Measurements from ENCODE around the gene SYNPO. TPM values are rescaled to one million over a fixed set of nuclear protein-coding genes. Genes with fewer than 3 reads are reported as not detected.
A peak's percentile ranks its signal among the peaks of the same experiment; 100 is the strongest.

SYNPO gene
- polyA plus RNA-seq, 2 of the 4 experiments (the other 2 are of a cell fraction): 13.7 to 33.9 TPM

- H3K4me2 ChIP-seq: no peak overlapping the region
- ChIA-PET CTCF (interaction anchor here (1.0 to 1.9 kb wide), 2 partner anchors 28 to 62 kb away, joined by 3 to 6 read pairs; no protein-coding TSS in a partner anchor), POLR2A (no interaction called here)
- FAIRE-seq (no peak), DNase-seq (ENCODE audit: low read depth in 1 of 2, low spot score in 1 of 2) (no peak), ATAC-seq (no peak)
- 0 out of 6 replicates have a peak overlapping the region, but pooled peaks of 1 of the 2 experiments have one; percentile 15 for H3K27ac ChIP-seq
- 89% methylated on average over 2 of the region's 2 CpGs for WGBS (ENCODE audit: missing lambda C conversion rate)
- H3K4me1 ChIP-seq: peaks cover 24% of the 10 kb centered on the region
- TF ChIP-seq NPAS2 (CRISPR knock-in tag; IDR thresholded peaks at IDR 0.05; ENCODE audit: borderline replicate concordance) (no peak), JUNB (IDR thresholded peaks at IDR 0.05) (no peak), CBX2 (IDR thresholded peaks at IDR 0.05; ENCODE audit: borderline replicate concordance, low read depth) (no peak), PBX3 (IDR thresholded peaks at IDR 0.05) (no peak), REST (IDR thresholded peaks at IDR 0.05) (no peak), GATA3 (IDR thresholded peaks at IDR 0.05; ENCODE audit: borderline replicate concordance) (no peak), HMGXB4 (CRISPR knock-in tag; IDR thresholded peaks at IDR 0.05; ENCODE audit: borderline replicate concordance) (no peak)
- H3K4me3 ChIP-seq: no peak overlapping the region
- H3K9me3 ChIP-seq: no peaks in the 10 kb centered on the region
Measured at GRCh38 chr5:150622157-150622556, 18.3 kb upstream of the SYNPO start.

- 94% methylated on average over 6 of the region's 7 CpGs for WGBS (ENCODE audit: missing lambda C conversion rate)
- POLR2A ChIA-PET: no interaction called here
- TF ChIP-seq CTCF (IDR thresholded peaks at IDR 0.05) (no peak), BHLHE40 (IDR thresholded peaks at IDR 0.05; ENCODE audit: low read depth, low read length) (no peak), SMC3 (IDR thresholded peaks at IDR 0.05) (no peak), KDM1A (IDR thresholded peaks at IDR 0.05; ENCODE audit: low read depth) (no peak), EP300 (IDR thresholded peaks at IDR 0.05) (no peak), FOSB (CRISPR knock-in tag; IDR thresholded peaks at IDR 0.05) (no peak), E2F6 (IDR thresholded peaks at IDR 0.05; ENCODE audit: borderline replicate concordance, low read depth) (no peak), POLR2A (IDR thresholded peaks at IDR 0.05; ENCODE audit: low read length) (no peak), ZC3H11A (IDR thresholded peaks at IDR 0.05) (no peak), ELK1 (IDR thresholded peaks at IDR 0.05; ENCODE audit: low read depth, low read length) (no peak), HDAC2 (IDR thresholded peaks at IDR 0.05) (no peak), JUNB (IDR thresholded peaks at IDR 0.05) (no peak), RCOR1 (IDR thresholded peaks at IDR 0.05; ENCODE audit: low read depth, low read length) (no peak)
- H3K4me2 ChIP-seq: no peak overlapping the region; the same call in 2 of the 3 replicates
- ATAC-seq (no peak), FAIRE-seq (no peak), DNase-seq (ENCODE audit: low read depth in 1 of 2, low spot score in 1 of 2) (no peak)
- H3K4me3 ChIP-seq: no peak overlapping the region
- no peaks in the 10 kb centered on the region for H3K9me3 ChIP-seq
- peak overlapping the region in 1 of 2 experiments; percentile 51; a peak in 3 of 6 replicates for H3K27ac ChIP-seq
- H3K4me1 ChIP-seq: peaks cover 36% of the 10 kb centered on the region
- CTCF ChIA-PET: no interaction called here
Measured at GRCh38 chr5:150623152-150623877, 17.1 kb upstream of the SYNPO start.
